ENCODE results near the gene CHI3L1.

CHI3L1 gene

GRCh38 chr1:203150511-203151297 lies 35.8 kb downstream of the CHI3L1 start:
- no peak for DNase-seq (ENCODE audit: low spot score)

DNA sequence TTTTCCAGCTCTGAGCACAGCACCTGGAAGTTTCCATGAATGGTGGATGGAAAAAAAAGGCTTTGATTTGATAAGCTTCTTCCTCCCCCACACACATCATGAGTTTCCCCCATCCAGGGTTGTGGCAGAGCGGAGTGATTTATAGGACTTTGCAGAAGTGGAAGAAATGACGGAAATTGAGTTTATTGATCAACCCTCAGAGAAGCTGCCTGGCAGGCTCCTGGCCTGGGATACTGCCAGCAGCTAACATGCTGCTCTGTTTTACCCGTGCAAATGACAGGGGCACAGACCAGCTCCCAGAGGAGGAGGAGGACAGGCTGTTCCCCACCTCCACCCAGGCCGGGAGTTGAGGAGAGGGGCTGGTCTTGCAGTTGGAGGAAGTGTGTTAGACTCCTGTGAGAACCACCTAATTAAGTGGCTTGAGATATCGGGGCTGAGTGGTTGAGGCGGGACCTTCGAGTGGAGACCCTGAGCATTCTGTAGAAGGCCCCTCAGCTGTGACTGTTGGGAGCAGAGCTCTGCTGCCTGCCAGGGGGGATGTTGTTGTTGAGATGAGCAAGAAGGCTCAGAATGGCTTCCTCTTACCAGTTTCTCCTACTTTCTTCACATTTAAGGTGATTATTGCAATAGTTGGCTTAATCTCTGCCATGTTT lies 37.2 kb downstream of the CHI3L1 start:
- no peak for DNase-seq (ENCODE audit: low spot score)

GRCh38 chr1:203148579-203148978 lies 37.9 kb downstream of the CHI3L1 start:
- DNase-seq (ENCODE audit: low spot score): no peak

GRCh38 chr1:203148127-203148526 lies 38.4 kb downstream of the CHI3L1 start:
- DNase-seq (ENCODE audit: low spot score): no peak

- DNase-seq (ENCODE audit: low spot score): no peak
Observed at GRCh38 chr1:203147376-203147775, 39.1 kb downstream of the CHI3L1 start.

GRCh38 chr1:203146537-203146936 lies 40.0 kb downstream of the CHI3L1 start:
- no peak for DNase-seq (ENCODE audit: low spot score)

DNA sequence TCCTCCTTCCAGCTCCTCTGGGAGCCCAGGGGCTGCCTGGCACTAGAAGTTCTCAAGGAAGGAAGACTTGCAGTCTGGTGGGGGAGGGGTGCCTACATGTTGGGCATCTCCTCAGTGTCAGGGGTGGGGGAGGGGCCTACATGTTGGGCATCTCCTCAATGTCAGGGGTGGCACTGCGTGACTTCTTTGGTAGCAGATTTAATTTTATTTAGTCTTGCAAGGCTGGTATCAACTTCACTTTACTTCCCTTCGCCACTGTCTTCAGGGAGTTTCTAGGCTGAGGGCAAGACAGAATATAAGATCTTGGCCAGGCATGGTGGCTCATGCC lies 40.5 kb downstream of the CHI3L1 start:
- DNase-seq (ENCODE audit: low spot score): no peak

GRCh38 chr1:203145321-203146041 lies 41.0 kb downstream of the CHI3L1 start:
- no peak for DNase-seq (ENCODE audit: low spot score)

- no peak for DNase-seq (ENCODE audit: low spot score)
Observed at GRCh38 chr1:203144661-203145060, 41.8 kb downstream of the CHI3L1 start.

GRCh38 chr1:203143641-203144040 lies 42.9 kb downstream of the CHI3L1 start:
- no peak for DNase-seq (ENCODE audit: low spot score)

DNA sequence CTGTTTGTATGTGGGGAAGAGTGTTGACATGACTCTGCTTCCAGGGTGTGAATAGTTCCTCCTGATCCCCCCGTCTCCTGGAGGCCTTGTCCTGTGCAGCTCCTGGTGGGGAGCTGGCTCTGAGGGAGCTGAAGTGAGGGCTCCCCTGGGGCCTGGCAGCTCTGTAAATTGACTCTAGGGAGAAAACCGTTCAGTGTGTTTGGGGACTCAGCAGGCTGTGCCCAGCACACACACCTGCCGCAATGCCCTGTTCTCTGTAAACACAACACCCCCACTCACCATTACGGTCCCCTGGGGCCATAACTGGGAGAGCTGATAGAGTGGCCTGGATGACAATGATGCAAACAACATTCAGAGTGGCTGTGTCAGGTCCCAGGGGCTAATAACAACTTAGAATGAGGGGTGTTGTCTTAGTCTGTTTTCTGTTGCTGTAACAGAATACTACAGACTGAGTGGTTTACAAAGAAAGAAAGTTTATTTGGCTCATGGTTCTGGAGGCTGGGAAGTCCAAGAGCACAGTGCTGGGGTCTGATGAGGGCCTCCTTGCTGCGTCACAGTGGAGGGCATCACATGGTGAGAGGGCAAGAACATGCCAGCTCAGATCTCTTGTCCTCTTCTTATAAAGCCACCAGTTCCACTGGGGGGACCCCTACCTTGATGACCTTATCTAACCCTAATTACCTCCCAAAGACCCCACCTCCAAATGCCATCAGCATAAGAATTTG lies 43.7 kb downstream of the CHI3L1 start:
- DNase-seq (ENCODE audit: low spot score): no peak

GRCh38 chr1:203142124-203142523 lies 44.4 kb downstream of the CHI3L1 start:
- no peak for DNase-seq (ENCODE audit: low spot score)

- DNase-seq (ENCODE audit: low spot score): no peak
Observed at GRCh38 chr1:203140743-203141520, 45.6 kb downstream of the CHI3L1 start.

- DNase-seq (ENCODE audit: low spot score): no peak
Observed at GRCh38 chr1:203139976-203140475, 46.5 kb downstream of the CHI3L1 start.

- no peak for DNase-seq (ENCODE audit: low spot score)
Observed at GRCh38 chr1:203138066-203138465, 48.4 kb downstream of the CHI3L1 start.

GRCh38 chr1:203137324-203137723 lies 49.2 kb downstream of the CHI3L1 start:
- no peak for DNase-seq (ENCODE audit: low spot score)

DNA sequence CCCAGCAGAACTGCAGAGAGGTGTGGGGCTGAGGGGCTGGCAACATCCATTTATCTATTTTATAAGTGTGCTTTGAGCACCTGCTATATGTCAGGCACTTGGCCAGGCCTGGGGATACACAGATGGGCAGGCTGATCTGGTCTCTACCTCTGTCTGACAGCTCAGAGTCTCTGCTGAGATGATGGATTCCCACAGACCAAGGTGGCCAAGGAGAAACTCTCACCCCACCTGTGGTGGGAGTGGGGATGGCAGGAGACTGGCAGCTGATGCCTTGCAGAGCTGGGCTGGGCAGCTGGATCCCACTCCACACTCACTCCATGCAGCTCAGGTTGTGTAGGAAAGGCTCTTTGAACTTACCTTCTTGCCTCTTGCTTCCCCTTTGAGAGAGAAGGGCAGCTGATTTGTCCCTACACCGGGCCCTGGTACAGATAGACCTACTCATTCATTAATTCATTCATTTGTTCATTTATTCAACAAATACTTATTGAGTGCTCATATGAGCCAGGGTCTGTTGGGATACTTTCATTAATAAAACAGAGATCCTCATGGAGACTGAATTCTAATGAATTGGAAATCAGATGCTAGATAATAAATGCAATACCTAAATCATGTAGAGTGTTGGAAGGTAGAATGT lies 50.0 kb downstream of the CHI3L1 start:
- DNase-seq (ENCODE audit: low spot score): no peak

DNA sequence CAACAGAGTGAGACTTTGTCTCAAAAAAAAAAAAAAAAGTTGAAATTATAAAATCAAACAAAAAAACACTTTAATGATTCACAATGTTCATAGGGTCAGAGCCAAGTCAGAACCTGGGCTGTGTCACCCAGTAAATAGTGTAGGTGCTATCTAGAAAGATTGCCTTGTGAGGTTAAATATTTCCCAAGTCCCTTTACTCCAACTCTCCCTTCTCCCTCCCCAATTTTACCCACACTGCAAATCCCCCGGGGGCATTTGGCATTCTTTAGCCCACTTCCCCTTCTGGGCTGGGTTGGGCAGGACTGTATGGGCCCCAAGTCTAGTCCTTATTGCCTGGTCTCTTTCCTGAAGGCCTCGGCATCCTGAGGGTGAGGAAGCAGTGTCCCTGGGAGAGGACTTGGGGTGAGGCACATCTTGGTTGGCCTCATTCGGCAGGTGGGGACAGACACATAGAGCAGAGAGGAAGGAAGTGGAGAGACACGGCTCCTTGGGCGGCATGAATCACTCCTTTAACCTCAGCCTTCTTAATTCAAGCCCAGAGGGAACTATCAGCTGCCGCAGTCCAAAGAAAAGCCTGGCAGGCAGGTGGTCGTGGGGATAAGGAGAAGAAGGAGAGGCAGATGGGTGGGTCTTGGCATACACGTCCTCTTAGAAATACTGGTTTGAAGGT lies 50.7 kb downstream of the CHI3L1 start:
- no peak for DNase-seq (ENCODE audit: low spot score)

DNA sequence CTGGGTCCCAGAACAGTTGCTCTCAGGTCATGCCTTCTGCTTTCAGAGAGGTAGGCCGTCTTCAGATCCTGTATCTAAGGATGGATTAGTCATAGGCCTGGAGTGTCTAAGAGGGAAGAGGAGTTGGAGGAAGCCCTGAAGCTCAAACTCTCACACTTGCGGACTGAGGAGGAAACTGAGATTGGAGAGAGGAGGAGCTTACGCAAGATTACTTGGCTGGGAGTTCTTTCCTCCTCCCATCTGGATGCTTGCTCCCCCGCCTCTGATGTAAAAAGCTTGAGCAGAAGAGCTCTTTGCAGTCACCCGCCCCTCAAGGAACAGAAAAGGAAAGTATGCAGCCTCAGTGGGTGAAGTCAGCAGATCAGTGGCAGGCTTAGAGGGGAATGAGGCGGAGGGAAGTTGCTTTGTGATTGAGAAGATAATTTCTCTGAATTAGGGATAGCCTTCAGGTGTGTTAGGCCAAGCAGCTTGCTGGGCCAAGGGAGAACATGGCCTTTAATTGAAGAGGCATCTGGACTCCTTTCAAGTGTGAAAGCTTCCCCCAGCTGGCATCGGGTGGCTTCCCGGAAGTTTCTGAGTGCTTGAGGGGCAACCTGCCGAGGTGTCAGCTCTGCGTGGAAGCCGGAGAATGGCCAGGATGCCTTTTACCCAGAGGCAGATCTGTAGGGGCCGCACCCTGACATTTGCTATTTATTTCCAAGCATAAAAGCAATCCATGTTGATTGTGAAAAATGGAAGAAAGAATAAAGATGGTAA lies 52.4 kb downstream of the CHI3L1 start:
- no peak for DNase-seq (ENCODE audit: low spot score)
